SK-N-SH (cell line): ENCODE results near the gene STXBP6. TPM values are rescaled to one million over a fixed set of nuclear protein-coding genes. Genes with fewer than 3 reads are reported as not detected.

ENCODE experiments used
- CTCF ChIA-PET: fragments of 300-600, 350-600 bp; formaldehyde crosslinking; extraction: SDS; loops from one replicate; lab custom pipeline; 2021; lab: Yijun Ruan, JAX
- POLR2A ChIA-PET: fragments of 350-600 bp; sonication (Branson Sonifier 250); formaldehyde crosslinking; extraction: SDS; loops from one replicate; lab custom pipeline; 2020; ENCODE audit warnings: antibody characterized with exemption, inconsistent platforms; lab: Yijun Ruan, JAX
- DNase-seq: peaks from one replicate; pipeline ENCODE4 v3.0.0; 2012
- H2AFZ ChIP-seq: fragments of 200-600 bp; sonication (generic); 2 replicates; pipeline ENCODE4 v1.8.1; 2016; ENCODE audit warnings: antibody characterized with exemption, mild to moderate bottlenecking, low read depth
- H3F3A ChIP-seq: fragments of 200-600 bp; sonication (generic); replicated peaks from 2 replicates; pipeline ENCODE3; 2016; ENCODE audit warnings: antibody characterized with exemption, mild to moderate bottlenecking; ENCODE audit not compliant: insufficient read depth
- H3K27ac ChIP-seq, 2 experiments: fragments of 200-500 bp in 1 of 2; fragments of 200-600 bp in 1 of 2; sonication (Bioruptor generic) in 1 of 2; sonication (generic), shearing (Covaris generic) in 1 of 2; 2 replicates each; pipeline versions ENCODE4 v1.5.1 to v1.6.1; 2014 to 2016; ENCODE audit warnings: low read depth in 2 of 2, inconsistent platforms in 1 of 2, low read length in 1 of 2, mild to moderate bottlenecking in 1 of 2, mixed read lengths in 1 of 2
- H3K27me3 ChIP-seq: fragments of 200-600 bp; sonication (generic), shearing (Covaris generic); 2 replicates; pipeline ENCODE4 v1.6.1; 2016; ENCODE audit warnings: mixed run types; ENCODE audit not compliant: insufficient read depth
- H3K36me3 ChIP-seq, 2 experiments: fragments of 200-500 bp in 1 of 2; fragments of 200-600 bp in 1 of 2; sonication (Bioruptor generic) in 1 of 2; sonication (generic) in 1 of 2; replicated peaks in 1 of 2; 2 replicates each; pipeline versions ENCODE3 to v1.5.1; 2014 to 2016; ENCODE audit warnings: low read length in 1 of 2, mild to moderate bottlenecking in 1 of 2; ENCODE audit not compliant: insufficient read depth in 2 of 2, control insufficient read depth in 1 of 2
- H3K4me1 ChIP-seq, 2 experiments: fragments of 200-500 bp in 1 of 2; fragments of 200-600 bp in 1 of 2; sonication (Bioruptor generic) in 1 of 2; sonication (generic), shearing (Covaris generic) in 1 of 2; 2 replicates each; pipeline versions ENCODE4 v1.5.1 to v1.6.1; 2014 to 2016; ENCODE audit warnings: low read depth in 1 of 2, low read length in 1 of 2, mixed run types in 1 of 2; ENCODE audit not compliant: insufficient read depth in 2 of 2, control insufficient read depth in 1 of 2
- H3K4me2 ChIP-seq: fragments of 200-600 bp; sonication (generic), shearing (Covaris generic); 2 replicates; pipeline ENCODE4 v1.6.1; 2017; ENCODE audit warnings: mixed run types
- H3K4me3 ChIP-seq, 2 experiments: fragments of 200-500 bp in 1 of 2; fragments of 200-600 bp in 1 of 2; sonication (Bioruptor generic) in 1 of 2; sonication (generic), shearing (Covaris generic) in 1 of 2; 2 replicates each; pipeline versions ENCODE4 v1.5.1 to v1.8.1; 2014 to 2016; ENCODE audit warnings: low read depth in 2 of 2, inconsistent platforms in 1 of 2, low read length in 1 of 2, mild to moderate bottlenecking in 1 of 2, mixed read lengths in 1 of 2, moderate library complexity in 1 of 2
- H3K79me2 ChIP-seq: fragments of 200-600 bp; sonication (generic); 2 replicates; pipeline ENCODE4 v1.8.1; 2017; ENCODE audit warnings: mild to moderate bottlenecking; ENCODE audit not compliant: insufficient read depth
- H3K9ac ChIP-seq: fragments of 200-600 bp; sonication (generic); 2 replicates; pipeline ENCODE4 v1.6.1; 2017; ENCODE audit warnings: mixed run types
- H3K9me2 ChIP-seq: fragments of 200-600 bp; sonication (generic); 2 replicates; pipeline ENCODE4 v1.6.1; 2017; ENCODE audit warnings: mixed run types
- H3K9me3 ChIP-seq: fragments of 200-600 bp; sonication (generic); 2 replicates; pipeline ENCODE4 v1.6.1; 2017; ENCODE audit warnings: mixed run types, mild to moderate bottlenecking, moderate library complexity
- H4K20me1 ChIP-seq: fragments of 200-600 bp; sonication (generic); 2 replicates; pipeline ENCODE4 v1.6.1; 2017; ENCODE audit warnings: mild to moderate bottlenecking, mixed run types; ENCODE audit not compliant: insufficient read depth
- CHD2 ChIP-seq: fragments of 150-350 bp; IDR thresholded peaks from 2 replicates; pipeline ENCODE4 v1.6.1; 2018; ENCODE audit warnings: low read length; ENCODE audit not compliant: partially characterized antibody
- CTCF ChIP-seq: fragments of 200-600 bp; sonication (generic); IDR thresholded peaks from 2 replicates; pipeline ENCODE4 v1.6.1; 2017; ENCODE audit warnings: antibody characterized with exemption, mild to moderate bottlenecking, moderate library complexity
- ELF1 ChIP-seq: IDR thresholded peaks from 2 replicates; pipeline ENCODE4 v1.4.0; 2012
- EP300 ChIP-seq, 2 experiments: IDR thresholded peaks; 2 replicates each; pipeline versions ENCODE4 v1.4.0 to v1.6.1; 2012; ENCODE audit warnings: borderline replicate concordance in 1 of 2, low read depth in 1 of 2, low read length in 1 of 2
- EZH2phosphoT487 ChIP-seq: fragments of 200-600 bp; sonication (generic); IDR thresholded peaks from 2 replicates; pipeline ENCODE4 v1.6.1; 2017; ENCODE audit warnings: low read depth, mixed run types, mild to moderate bottlenecking, antibody characterized with exemption, moderate library complexity, borderline replicate concordance
- FOXJ3 ChIP-seq: sonication (generic); formaldehyde crosslinking; IDR thresholded peaks from 2 replicates; pipeline ENCODE4 v1.5.1; 2020; ENCODE audit warnings: mild to moderate bottlenecking, missing genetic modification reagents
- FOXM1 ChIP-seq: IDR thresholded peaks from 2 replicates; pipeline ENCODE4 v1.4.0; 2012; ENCODE audit warnings: low read depth, mild to moderate bottlenecking
- IRF3 ChIP-seq: fragments of 150-350 bp; IDR thresholded peaks from 2 replicates; pipeline ENCODE4 v1.6.1; 2016; ENCODE audit warnings: mild to moderate bottlenecking, low read depth, low read length
- MAX ChIP-seq: IDR thresholded peaks from 2 replicates; pipeline ENCODE4 v1.4.0; 2012; ENCODE audit warnings: low read depth
- NFIC ChIP-seq: IDR thresholded peaks from 2 replicates; pipeline ENCODE4 v1.4.0; 2012; ENCODE audit warnings: borderline replicate concordance
- RAD21 ChIP-seq: IDR thresholded peaks from 2 replicates; pipeline ENCODE4 v1.6.1; 2012; ENCODE audit warnings: mild to moderate bottlenecking, low read length
- REST ChIP-seq: IDR thresholded peaks from 2 replicates; pipeline ENCODE4 v1.6.1; 2012; ENCODE audit warnings: mild to moderate bottlenecking, low read depth, low read length, moderate library complexity
- SIN3A ChIP-seq: IDR thresholded peaks from 2 replicates; pipeline ENCODE4 v1.6.1; 2012; ENCODE audit warnings: low read depth, mild to moderate bottlenecking, low read length, moderate library complexity, borderline replicate concordance
- SMC3 ChIP-seq: IDR thresholded peaks from 2 replicates; pipeline ENCODE4 v1.6.1; 2012; ENCODE audit warnings: low read depth, low read length, improper control_type of control experiment
- TAF1 ChIP-seq: IDR thresholded peaks from 2 replicates; pipeline ENCODE4 v1.6.1; 2012; ENCODE audit warnings: low read depth, mild to moderate bottlenecking, low read length, moderate library complexity, borderline replicate concordance
- TCF12 ChIP-seq: IDR thresholded peaks from 2 replicates; pipeline ENCODE4 v1.4.0; 2012
- USF1 ChIP-seq: IDR thresholded peaks from 2 replicates; pipeline ENCODE4 v1.4.0; 2012; ENCODE audit warnings: low read depth, borderline replicate concordance
- YY1 ChIP-seq: IDR thresholded peaks from 2 replicates; pipeline ENCODE4 v1.4.0; 2012; ENCODE audit warnings: low read depth, mild to moderate bottlenecking
- WGBS: methylation state at CpG from one replicate; pipeline ENCODE4 v1.1.6; 2017; ENCODE audit warnings: low lambda C conversion rate; 5-methylcytosine and 5-hydroxymethylcytosine counted together
- polyA plus RNA-seq, 3 experiments: library from polyadenylated mRNA; depleted of rRNA; stranded (reverse); fragments of >200 nt; gene quantifications; 2 replicates each; pipeline ENCODE4 v1.2.3, GENCODE V29; 2012

Gene STXBP6
- polyA plus RNA-seq, 1 of the 3 experiments (the other 2 are of a cell fraction) = 0.16 TPM

GRCh38 chr14:24826390-24826789, 223.6 kb downstream of the STXBP6 start:
- Histone ChIP-seq H3K4me2 (no peak overlapping the region), H3K9me2 (no peaks in the 10 kb centered on the region), H3K27me3 (no peaks in the 10 kb centered on the region), H3K4me3 (no peak overlapping the region), H2AFZ (no peak overlapping the region), H3K36me3 (no peaks in the 10 kb centered on the region), H3K9ac (no peak overlapping the region), H3K4me1 (no peaks in the 10 kb centered on the region), H3K79me2 (no peaks in the 10 kb centered on the region), H4K20me1 (no peaks in the 10 kb centered on the region), H3K27ac (no peak overlapping the region), H3K9me3 (no peaks in the 10 kb centered on the region), H3F3A (no peaks in the 10 kb centered on the region)
- no peak for DNase-seq
- ChIA-PET CTCF (interaction anchor here (2.9 kb wide), 1 partner anchor 20 kb away, joined by 10 read pairs; no protein-coding TSS in a partner anchor), POLR2A (no interaction called here)
- 10% methylated on average over 5 of the region's 5 CpGs for WGBS
- TF ChIP-seq YY1 (no peak), EP300 (IDR thresholded peaks at IDR 0.05; ENCODE audit: borderline replicate concordance in 1 of 2, low read depth in 1 of 2, low read length in 1 of 2) (no peak), SMC3 (no peak), TAF1 (no peak), IRF3 (no peak), RAD21 (no peak), ELF1 (no peak), CHD2 (no peak), SIN3A (no peak), CTCF (no peak), REST (no peak), EZH2phosphoT487 (no peak), NFIC (no peak), MAX (no peak), FOXJ3 (CRISPR knock-in tag) (no peak), FOXM1 (no peak), TCF12 (no peak), USF1 (no peak)
